GM12874 (cell line): Measurements from ENCODE around the gene EXD1.

ENCODE experiments used
- CTCF ChIP-seq: IDR thresholded peaks from 2 replicates; pipeline ENCODE4 v1.5.1; 2011; ENCODE audit warnings: low read depth, mild to moderate bottlenecking, control low read depth, low read length, moderate library complexity; ENCODE audit not compliant: insufficient read depth

The EXD1 gene

GRCh38 chr15:41230650-41231421, at the start of gene EXD1, which contains the start of gene CHP1:
TSS of gene EXD1 (minus strand) at chr15:41230757. CDS start at chr15:41226575, 4,182 bp downstream.
TSS of gene CHP1 (plus strand) at chr15:41231268. CDS start at chr15:41231383, 115 bp downstream.
- TF ChIP-seq CTCF, result peak; percentile 97

GRCh38 chr15:41279535-41280283, 49.2 kb upstream of the EXD1 start:
- no peak for TF ChIP-seq CTCF

GRCh38 chr15:41278319-41278718, 47.8 kb upstream of the EXD1 start:
- TF ChIP-seq CTCF, result no peak

- TF ChIP-seq CTCF, result no peak
Observed at GRCh38 chr15:41276831-41277230, 46.3 kb upstream of the EXD1 start.

GRCh38 chr15:41269887-41270286, 39.3 kb upstream of the EXD1 start:
- no peak for TF ChIP-seq CTCF

- no peak for TF ChIP-seq CTCF
Observed at GRCh38 chr15:41263891-41264351, 33.4 kb upstream of the EXD1 start.

GRCh38 chr15:41262571-41262970, 32.0 kb upstream of the EXD1 start:
- no peak for TF ChIP-seq CTCF
